Measurements from ENCODE around the gene GRIN2A. TPM values are rescaled to one million over a fixed set of nuclear protein-coding genes. Genes with fewer than 3 reads are reported as not detected.

The GRIN2A gene
- total RNA-seq, 1 donor from 2014 or later, result 0.74 TPM

DNA sequence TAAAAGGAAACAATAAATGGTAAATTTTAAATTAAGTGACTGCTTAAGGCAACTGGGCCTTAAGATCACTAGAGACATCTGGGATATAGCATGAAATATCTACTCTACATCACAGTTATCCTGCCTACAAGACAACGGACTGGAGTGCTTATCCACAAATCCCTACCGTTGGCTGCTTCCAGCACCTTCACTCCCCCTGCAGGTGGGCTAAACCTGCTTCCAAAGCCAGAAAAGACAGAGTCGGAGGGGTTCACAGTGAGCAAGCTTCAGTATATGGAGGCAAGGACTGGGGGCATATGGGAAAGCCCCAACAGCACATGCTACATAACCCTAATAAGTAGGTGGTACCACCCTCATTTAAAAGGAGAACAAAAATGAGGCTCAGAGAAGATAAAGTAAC is 45.3 kb downstream of the GRIN2A start:
- DNase-seq (ENCODE audit: low spot score), result no peak

DNA sequence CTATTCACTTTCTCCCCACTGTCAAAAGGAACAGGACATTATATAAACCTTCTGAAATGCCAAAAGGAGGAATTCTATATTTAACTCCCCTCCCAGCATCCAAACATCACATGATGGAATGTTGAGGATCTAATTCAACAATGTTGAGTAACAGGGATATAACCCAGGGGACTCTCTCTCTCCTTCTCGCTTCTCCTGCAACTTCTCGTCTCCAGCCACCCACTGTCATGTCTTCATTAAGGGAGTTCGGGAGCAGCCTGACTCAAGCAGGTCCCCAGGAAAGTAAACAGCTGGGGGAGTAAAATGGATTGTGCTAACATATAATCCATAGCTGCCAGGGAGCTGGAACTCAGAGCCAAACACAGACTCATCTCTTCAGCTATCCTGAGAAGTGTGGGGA is 51.7 kb downstream of the GRIN2A start:
- DNase-seq (ENCODE audit: low spot score), result no peak

DNA sequence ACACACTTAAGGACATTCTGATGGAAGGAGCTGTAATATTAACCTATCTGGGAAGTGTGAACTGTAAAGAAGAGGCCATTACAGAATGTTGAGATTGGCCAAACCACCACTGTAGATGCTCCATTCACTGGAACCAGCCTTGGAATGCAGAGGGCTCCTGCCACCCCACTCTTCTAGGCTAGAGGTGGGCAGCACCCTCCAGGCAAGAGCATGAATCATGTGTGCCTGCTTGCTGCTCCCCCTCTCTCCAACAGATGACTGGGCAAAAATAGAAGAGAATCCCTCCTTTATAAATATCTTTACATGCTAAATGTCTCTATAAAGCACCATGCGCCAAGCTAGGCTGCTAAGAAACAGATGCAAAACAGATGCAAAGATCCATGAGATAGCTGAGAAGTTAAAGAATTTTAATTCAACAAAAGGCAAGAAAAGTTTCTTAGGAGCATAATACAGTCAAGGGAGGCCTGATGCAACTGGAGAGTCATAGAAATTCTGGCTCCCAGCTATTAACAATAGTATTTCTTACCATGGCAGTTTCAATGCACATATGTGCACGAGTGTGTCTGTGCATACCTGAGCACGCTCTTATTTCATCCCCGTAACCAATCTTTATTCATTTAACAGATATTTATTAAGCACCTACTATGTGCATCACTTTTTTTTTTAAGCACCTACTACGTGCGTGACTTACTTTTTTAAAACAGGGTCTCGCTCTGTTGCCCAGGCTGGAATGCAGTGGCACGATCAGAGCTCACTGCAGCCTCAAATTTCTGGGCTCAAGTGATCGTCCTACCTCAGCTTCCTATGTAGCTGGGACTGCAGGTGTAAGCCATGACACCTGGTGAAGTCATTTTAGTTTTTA is 53.6 kb downstream of the GRIN2A start:
- DNase-seq (ENCODE audit: low spot score), result no peak

DNA sequence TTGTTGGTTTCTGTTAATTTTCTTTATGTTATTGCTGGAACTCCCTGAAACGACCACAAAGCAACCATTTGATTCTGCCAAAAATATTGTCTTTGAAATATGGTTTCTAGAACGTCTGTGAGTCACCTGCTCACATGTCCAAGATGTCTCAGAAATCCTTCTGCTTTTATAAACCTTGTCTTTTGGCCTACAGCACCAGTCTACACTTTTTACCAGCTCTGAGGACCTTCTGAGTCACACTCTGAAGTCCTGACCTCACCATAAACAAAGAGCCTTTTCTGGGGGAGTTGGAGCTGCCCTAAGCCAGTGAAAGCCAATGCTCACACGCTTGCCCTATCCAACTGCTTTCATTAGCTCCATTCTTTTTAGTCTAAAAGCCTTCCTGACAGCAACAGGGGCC is 55.5 kb downstream of the GRIN2A start:
- no peak for DNase-seq (ENCODE audit: low spot score)

DNA sequence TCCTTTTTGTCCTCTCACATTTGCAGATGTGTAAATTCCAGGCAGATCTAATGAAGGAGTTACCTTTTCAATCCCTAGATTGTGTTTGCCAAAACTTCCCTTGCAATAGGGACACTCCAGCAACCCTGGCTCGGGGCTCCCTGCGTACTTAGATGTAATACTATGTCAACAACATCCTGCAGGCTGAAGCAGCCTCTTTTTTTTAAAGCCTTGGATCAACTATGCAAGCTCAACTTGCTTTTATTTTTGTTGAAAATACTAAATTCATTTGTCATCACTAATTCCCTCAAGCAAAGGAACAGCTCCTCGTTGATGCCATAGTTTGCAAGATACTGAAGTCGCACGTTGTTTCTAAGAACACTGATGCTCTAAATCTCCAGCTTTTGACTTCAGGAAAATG is 59.1 kb downstream of the GRIN2A start:
- DNase-seq (ENCODE audit: low spot score), result no peak

DNA sequence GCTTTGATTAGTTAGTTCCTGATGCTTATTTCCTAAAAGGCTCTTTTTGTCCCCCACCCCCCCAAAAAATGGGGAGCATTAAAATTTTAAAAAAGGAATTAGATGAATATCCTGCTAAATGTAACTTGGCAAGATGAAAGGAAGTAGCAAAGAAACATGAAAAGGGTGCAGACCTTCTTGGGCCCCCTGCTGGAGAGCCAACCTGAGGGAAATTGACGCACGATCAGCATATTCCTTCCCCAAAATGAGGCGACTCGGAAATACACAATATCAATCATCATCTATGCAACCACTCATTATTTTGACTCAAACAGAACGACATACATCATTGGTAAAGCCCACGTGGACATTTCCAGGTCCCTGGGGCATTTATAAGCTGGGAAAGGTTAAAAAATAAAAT is 59.7 kb downstream of the GRIN2A start:
- DNase-seq (ENCODE audit: low spot score), result no peak

DNA sequence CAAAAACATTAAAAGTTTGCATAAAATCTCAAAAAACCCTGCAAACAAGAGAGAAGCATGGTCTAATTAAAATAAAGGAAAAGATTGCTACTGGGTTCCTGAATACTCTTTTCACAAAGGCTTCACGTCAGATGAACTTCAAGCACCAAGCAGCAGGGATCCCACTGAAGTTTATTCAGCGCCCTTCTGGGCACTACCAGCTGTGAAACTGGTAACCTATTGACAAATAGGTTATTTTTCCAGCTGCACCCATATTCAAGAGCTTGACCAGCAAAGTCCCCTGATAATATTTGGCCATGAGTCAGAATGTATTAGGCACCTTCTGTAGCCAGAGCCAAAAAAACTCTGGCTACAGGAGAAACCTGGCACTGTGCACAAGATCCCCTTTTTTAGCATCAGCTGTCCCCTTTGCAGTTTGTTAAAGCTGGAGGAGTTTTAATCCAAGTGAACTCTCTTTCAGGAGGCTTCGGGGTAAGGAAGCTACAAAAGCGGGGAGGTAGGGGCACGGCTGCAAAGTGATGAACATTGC is 60.3 kb downstream of the GRIN2A start:
- DNase-seq (ENCODE audit: low spot score), result no peak

DNA sequence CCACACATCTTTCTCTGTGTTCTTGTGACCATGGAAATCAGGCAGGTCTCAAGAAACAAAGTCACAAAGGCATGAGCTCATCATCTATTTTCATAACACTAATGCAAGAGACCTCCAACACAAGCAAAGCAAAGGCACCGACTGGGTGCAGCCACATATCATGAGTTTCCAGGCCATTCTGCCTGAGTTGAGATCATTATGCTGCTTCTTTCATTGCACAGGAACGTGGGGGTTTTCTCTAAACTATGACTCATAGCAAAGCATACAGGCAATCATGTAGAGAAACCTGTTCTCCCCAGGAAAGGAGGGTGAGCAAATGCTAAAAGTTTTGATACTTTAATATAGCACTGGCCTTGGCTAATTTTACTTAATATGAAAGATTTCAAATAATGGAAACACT is 60.7 kb downstream of the GRIN2A start:
- no peak for DNase-seq (ENCODE audit: low spot score)

DNA sequence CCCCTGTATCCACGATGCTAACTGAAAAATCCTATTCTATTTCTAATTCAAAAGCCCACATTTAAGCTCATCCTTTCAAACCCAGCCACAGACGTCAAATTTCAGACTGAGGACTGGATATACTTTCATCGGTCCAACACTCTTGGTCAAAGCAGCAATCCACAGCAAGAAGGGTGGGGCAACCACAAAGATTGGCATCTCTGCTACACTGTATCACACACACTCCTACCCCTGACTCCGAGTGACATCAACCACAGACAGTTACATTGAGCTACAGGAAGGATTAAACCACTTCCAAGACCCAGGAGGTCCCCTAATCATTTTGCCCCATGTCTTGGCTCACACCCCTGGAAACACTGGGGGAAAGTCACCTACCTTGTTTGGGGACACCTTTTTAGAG is 61.3 kb downstream of the GRIN2A start:
- DNase-seq (ENCODE audit: low spot score), result no peak

DNA sequence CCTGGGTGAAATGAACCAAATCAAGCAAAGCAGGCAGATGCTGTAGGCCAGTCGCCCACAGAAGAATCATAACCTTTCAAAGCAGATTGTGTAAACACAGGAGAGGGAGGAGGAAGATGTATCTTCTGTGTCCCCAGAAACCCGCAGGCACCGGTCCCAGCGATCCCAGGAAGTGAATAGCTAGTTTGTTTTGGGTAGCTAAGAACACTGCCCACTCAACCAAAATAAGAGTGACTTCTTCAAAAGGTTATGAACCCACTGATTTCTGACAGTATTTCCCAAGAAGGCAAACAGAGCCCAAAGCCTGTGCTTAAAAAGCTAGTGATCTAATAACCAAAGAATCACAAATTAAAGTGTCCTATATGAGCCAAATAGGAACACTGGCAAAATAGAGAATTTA is 67.8 kb downstream of the GRIN2A start:
- no peak for DNase-seq (ENCODE audit: low spot score)

DNA sequence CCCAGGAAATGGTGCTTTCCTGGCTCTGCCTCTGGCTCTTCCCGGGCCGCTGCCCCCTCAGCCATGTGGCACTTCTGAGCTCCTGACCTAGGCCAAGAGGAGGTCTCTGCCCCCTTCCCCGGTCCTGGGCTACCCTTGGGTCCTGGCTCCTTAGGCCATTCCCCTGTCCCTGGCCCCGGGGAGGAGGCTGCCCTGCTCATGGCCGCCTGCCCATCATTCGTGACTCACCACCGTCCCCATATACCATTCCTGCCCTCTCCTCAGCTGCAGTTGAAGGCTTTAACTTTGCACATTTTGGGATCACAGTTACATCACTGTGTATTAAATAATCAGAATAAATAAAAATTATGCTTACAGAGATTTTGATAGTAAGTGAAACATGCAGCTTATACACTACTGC is 69.0 kb downstream of the GRIN2A start:
- DNase-seq (ENCODE audit: low spot score), result no peak

DNA sequence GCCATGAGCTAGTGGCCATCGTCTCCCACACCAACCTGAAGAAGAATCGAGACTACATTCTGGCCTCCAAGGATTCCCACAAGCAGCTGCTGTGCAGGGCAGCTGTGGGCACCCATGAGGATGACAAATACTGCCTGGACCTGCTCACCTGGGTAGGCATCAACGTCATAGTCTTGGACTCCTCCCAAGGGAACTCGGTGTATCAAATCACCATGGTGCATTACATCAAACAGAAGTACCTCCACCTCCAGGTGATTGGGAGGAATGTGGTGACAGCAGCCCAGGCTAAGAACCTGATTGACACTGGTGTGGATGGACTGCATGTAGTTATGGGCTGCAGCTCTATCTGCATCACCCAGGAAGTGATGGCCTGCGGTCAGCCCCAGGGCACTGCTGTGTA is 70.2 kb downstream of the GRIN2A start:
- no peak for DNase-seq (ENCODE audit: low spot score)

DNA sequence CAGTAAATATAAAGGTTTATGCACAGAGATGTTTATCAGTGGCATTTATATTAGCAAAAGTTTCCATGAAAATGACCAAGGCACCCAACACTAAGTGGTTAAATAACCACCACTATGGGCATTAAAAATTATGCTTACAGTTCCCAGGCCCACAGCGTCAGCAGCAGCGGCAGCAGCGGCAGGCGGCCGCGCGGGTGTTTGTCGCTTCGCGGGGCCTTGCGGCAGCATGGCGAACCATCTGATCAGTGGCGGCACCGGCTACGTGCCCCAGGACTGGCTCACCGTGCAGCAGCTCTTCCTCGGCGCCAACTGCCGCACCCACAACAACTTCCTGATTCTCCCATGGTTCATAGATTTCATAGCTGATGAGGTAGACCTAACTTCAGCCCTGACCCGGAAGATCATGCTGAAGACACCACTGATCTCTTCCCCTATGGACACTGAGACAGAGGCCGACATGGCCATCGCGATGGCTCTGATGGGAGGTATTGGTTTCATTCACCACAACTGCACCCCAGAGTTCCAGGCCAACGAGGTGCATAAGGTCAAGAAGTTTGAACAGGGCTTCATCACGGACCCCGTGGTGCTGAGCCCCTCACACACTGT is 71.0 kb downstream of the GRIN2A start:
- DNase-seq (ENCODE audit: low spot score), result no peak

DNA sequence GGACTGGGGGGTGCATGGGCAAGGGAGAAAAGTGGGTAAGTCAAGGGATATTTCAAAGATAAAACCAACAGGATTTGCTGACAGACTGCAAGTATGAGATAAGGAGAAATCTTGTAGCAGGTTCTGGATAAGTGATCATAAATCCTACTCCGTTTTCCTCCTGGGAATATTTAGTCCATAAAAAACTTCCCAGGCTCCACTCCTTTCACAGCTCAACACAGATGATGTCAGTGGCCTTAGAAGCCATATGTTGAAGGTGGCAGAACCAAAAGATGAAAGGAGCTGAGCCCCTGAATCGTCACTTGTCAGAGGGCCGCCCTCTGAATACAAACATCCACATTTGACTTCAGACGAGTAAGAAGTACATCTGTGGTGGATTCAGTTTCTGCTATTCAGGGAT is 71.7 kb downstream of the GRIN2A start:
- no peak for DNase-seq (ENCODE audit: low spot score)

DNA sequence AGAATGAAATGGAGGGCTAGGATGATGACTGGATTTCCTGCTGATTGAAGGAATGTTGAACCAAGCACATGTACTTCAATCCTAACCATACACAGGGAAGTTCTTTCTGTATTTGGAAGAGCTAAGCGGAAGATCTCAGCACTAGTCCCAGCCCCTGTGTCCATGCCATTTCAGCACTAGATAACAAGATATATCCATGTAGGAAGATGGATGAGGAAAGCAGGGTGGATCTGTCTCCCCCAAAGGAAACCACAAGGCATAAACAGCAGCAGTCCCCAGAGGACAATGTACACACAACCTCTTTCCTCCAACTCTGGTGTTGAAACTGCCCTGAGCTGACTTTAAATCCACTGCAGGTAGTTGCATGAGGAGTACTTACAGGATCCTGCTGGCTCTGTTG is 75.1 kb downstream of the GRIN2A start:
- DNase-seq (ENCODE audit: low spot score), result no peak

DNA sequence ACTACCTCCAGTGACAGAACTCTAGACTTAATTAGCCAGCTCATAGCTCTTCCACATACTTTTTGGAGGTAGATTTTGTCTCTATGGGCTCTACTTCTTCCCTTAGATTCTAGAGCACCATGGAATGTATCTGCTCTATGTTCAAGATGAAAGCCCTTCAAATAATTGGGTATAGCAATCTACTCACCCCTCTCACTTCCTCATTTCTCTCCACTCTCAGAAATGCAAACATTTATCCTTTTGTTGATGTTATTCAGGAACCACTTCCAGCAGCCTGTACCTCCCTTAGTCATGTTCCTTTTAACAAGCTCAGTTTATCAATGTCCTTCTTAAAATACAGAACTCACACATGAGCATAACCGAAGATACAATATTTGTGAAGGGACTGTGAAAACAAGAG is 78.5 kb downstream of the GRIN2A start:
- DNase-seq (ENCODE audit: low spot score), result no peak

DNA sequence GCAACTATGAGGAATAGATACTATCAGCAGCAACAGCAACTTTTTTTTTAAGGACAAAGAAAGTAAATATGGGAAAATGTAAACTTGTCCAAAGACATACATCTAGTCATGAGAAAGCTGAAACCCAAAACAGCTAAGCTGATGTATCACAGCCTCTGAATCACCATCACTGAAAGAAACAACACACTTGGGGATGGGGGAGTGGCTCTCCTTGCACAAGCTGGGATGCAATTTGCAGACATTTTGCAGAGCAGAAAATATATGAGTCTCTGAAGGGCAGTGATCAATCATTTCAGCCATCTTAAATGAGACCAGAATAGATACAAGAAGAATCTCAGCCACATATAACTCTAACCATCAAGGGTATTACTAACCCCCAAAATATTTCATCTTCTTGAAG is 79.1 kb downstream of the GRIN2A start:
- no peak for DNase-seq (ENCODE audit: low spot score)

DNA sequence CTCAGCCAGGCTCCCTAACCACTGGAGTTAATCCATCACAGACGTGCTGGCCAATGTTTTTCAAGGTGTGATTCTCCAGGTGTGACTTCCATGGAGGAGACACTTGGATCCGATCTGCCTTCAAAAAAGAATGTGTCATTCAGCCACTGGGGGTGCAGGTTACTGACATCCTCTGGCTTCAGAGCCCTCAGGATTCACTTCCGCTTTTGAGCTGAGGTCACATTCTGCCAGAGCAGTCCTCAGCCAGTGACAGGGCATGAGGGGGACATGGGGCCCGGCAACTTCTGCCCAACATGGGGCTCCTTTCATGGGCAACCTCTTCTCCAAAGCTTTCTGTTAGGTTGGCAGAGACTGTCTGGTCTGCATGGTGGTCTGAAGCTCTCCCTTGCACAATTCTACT is 81.4 kb downstream of the GRIN2A start:
- no peak for DNase-seq (ENCODE audit: low spot score)

DNA sequence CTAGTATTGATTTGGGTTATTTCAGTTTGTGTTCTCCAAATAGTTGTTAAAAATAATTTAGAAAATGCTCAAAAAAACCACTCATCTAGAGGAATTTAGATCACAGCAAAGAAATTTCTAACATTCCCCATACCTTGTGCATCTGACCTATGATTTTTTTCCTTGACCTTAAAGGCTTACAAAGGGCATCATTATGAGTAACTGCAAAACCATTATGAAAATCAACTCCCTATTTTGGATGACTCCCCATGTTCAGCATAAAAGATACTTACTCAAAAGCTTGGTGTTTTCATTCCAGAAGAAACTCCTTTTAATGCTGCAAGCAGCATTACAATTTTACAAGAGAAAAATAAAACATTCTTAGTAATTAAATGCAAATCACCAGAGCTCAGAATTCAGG is 83.2 kb downstream of the GRIN2A start:
- DNase-seq (ENCODE audit: low spot score), result no peak

DNA sequence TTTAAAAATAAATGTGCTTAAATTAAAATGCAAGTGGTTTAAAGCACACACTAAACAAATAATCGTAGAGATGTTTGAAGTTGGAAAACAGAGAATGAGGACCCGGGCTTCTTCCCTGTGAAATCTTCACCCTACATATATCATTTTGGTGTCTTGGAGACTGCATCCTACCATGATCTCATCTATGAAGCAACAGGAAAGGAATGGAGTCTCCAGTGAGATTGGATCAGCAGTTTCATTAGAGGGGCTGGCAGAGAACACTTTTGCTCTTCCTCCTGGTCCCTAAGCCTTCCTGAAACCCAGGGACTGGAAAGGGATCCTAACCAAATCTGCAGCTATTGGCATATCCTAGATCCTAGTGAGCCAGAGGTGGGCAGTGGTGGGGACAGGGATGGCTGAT is 85.0 kb downstream of the GRIN2A start:
- DNase-seq (ENCODE audit: low spot score), result no peak

DNA sequence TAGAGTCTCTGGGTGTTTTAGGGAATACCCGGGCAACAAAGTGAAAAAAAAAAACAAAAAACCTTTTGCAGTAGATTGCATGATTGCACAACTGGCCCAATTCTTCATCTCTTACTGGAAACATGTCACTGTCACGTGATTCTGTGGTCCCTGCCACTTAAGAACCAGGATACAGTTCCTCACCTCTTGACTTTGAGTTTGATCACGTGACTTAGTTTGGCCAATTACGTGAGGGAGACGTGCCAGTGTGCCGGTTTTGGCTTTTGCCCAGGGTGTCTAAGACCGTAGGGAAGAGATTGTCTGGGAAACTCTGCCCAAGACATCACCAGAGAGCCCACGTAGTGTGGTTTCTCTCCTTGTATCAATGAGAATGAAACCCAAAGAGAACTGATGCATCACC is 88.7 kb downstream of the GRIN2A start:
- DNase-seq (ENCODE audit: low spot score), result no peak

DNA sequence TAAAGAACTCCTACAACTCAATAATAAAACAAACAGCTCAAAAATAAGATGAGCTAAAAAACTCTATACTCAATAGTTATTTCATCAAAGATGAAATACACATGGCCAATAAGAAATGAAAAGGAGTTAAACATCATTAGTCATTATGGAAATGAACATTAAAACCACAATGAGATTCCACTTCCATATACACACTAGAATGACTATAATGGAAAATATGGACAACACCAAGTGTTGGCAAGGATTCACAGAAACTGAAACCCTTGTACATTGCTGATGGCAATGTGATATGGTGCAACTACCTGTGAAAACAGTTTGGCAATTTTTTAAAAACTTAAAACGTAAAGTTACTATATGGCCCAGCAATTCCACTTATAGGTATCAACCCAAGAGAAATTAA is 91.4 kb downstream of the GRIN2A start:
- DNase-seq (ENCODE audit: low spot score), result no peak

DNA sequence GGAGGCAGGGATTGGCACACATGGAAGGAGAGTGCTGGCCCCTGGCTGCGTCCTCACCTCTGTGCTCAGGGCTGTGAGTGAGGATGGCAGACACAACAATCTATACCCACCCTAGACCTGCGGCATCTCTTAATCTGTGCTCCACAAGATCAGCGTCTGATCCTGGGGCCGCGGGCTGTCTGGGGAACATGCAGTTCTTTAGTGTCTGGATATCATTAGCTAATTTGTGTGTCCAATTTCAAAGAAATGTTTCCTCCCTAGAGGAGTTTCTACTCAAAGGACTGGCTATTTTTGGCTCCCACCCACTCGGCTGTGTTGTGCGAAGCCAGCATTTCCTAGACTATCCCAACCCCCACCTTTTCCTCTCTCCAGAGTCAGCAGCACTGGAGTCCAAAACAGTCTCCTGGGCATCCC is 93.8 kb downstream of the GRIN2A start:
- DNase-seq (ENCODE audit: low spot score), result no peak
